Sigmoid colon (tissue), 7 donors: ENCODE measurements around the gene ABCA8. TPM values are rescaled to one million over a fixed set of nuclear protein-coding genes. Genes with fewer than 3 reads are reported as not detected.
"Not testable (repeated sequence)": the region's sequence is repeated elsewhere in the genome, so short reads cannot be mapped to it uniquely, and the experiment has no call there.

Experiments used
- DNase-seq: peaks from one replicate; pipeline ENCODE4 v3.0.0-alpha.2; 2019
- H3K27ac ChIP-seq, 4 donors: fragments of 200-600 bp; sonication (generic); one replicate each; pipeline ENCODE4 v1.5.1; 2016 to 2019; ENCODE audit warnings: mild to moderate bottlenecking in 1 of 4
- H3K27me3 ChIP-seq, 3 donors: fragments of 200-600 bp; sonication (generic); one replicate each; pipeline ENCODE4 v1.5.1; 2019; ENCODE audit warnings: mild to moderate bottlenecking in 1 of 3
- H3K36me3 ChIP-seq, 4 donors: fragments of 200-600 bp; sonication (generic); one replicate each; pipeline ENCODE4 v1.5.1; 2016 to 2019
- H3K4me1 ChIP-seq, 4 donors: fragments of 200-600 bp; sonication (generic); one replicate each; pipeline ENCODE4 v1.5.1; 2017 to 2019
- H3K4me3 ChIP-seq, 4 donors: fragments of 200-600 bp; sonication (generic); one replicate each; pipeline ENCODE4 v1.5.1; 2017 to 2019; ENCODE audit warnings: mild to moderate bottlenecking in 2 of 4, moderate library complexity in 1 of 4
- H3K9me3 ChIP-seq, 4 donors: fragments of 200-600 bp in 3 of 4; sonication (generic) in 3 of 4; one replicate each; pipeline versions ENCODE4 v1.5.1 to v1.6.1; 2013 to 2019
- EP300 ChIP-seq, 4 donors: sonication (generic); formaldehyde crosslinking; IDR thresholded peaks; one replicate each; pipeline ENCODE4 v1.6.1; 2017; ENCODE audit warnings: antibody characterized with exemption in 4 of 4
- POLR2A ChIP-seq, 2 donors: fragments of 450-650 bp; IDR thresholded peaks; one replicate each; pipeline ENCODE4 v1.6.1; 2016; ENCODE audit warnings: antibody characterized with exemption in 2 of 2, mild to moderate bottlenecking in 2 of 2, moderate library complexity in 2 of 2
- POLR2AphosphoS5 ChIP-seq, 4 donors: sonication (generic); formaldehyde crosslinking; IDR thresholded peaks; one replicate each; pipeline ENCODE4 v1.6.1; 2017; ENCODE audit warnings: antibody characterized with exemption in 4 of 4
- whole genome bisulfite sequencing, 2 donors: extraction: QIAGEN DNeasy Blood & Tissue Kit; methylation state at CpG; one replicate each; pipeline ENCODE4 v1.1.7; 2013; 5-methylcytosine and 5-hydroxymethylcytosine counted together
- intact Hi-C: fragments of 100-400 bp; cut with DNase I; formaldehyde crosslinking; loops from one replicate; pipeline ENCODE4 v1.15.1; 2023
- polyA plus RNA-seq, 3 donors: library from polyadenylated mRNA; stranded (reverse); fragments of 200-250 nt; gene quantifications; one replicate each; pipeline ENCODE4 v1.2.3, GENCODE V29; 2013
- total RNA-seq, 4 donors: library from RNA; depleted of rRNA; stranded (reverse); fragments of >200 nt; gene quantifications; one replicate each; pipeline ENCODE4 v1.1.0, GENCODE V29; 2016
- TF ChIP-seq, protein P1 (sequence below), 4 experiments: fragments of 450-650 bp in 3 of 4; fragments of 200-600 bp in 1 of 4; IDR thresholded peaks; one replicate each; pipeline ENCODE4 v1.5.1; 2016 to 2019; ENCODE audit warnings: antibody characterized with exemption in 4 of 4, mild to moderate bottlenecking in 3 of 4, moderate library complexity in 2 of 4
- donor health status: healthy with polysubstance abuse.
- donor health status: Bipolar disorder and iron deficiency.
- donor health status: healthy.

The ABCA8 gene, protein sequence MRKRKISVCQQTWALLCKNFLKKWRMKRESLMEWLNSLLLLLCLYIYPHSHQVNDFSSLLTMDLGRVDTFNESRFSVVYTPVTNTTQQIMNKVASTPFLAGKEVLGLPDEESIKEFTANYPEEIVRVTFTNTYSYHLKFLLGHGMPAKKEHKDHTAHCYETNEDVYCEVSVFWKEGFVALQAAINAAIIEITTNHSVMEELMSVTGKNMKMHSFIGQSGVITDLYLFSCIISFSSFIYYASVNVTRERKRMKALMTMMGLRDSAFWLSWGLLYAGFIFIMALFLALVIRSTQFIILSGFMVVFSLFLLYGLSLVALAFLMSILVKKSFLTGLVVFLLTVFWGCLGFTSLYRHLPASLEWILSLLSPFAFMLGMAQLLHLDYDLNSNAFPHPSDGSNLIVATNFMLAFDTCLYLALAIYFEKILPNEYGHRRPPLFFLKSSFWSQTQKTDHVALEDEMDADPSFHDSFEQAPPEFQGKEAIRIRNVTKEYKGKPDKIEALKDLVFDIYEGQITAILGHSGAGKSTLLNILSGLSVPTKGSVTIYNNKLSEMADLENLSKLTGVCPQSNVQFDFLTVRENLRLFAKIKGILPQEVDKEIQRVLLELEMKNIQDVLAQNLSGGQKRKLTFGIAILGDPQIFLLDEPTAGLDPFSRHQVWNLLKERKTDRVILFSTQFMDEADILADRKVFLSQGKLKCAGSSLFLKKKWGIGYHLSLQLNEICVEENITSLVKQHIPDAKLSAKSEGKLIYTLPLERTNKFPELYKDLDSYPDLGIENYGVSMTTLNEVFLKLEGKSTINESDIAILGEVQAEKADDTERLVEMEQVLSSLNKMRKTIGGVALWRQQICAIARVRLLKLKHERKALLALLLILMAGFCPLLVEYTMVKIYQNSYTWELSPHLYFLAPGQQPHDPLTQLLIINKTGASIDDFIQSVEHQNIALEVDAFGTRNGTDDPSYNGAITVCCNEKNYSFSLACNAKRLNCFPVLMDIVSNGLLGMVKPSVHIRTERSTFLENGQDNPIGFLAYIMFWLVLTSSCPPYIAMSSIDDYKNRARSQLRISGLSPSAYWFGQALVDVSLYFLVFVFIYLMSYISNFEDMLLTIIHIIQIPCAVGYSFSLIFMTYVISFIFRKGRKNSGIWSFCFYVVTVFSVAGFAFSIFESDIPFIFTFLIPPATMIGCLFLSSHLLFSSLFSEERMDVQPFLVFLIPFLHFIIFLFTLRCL (N-terminal part only)
- total RNA-seq, result 10 to 100 TPM; 20.0 to 71.5 (median 51.8) TPM
- 1 to 10 TPM; 2.8 to 7.0 (median 3.0) TPM for polyA plus RNA-seq

- 55 to 70% methylated on average over 4 of the region's 4 CpGs for WGBS, 2 donors
Measured at GRCh38 chr17:68955181-68955841, at the start of gene ABCA8. TSS of gene ABCA8 (minus strand) at chr17:68955392. CDS start at chr17:68942034, 13,358 bp downstream.

DNA sequence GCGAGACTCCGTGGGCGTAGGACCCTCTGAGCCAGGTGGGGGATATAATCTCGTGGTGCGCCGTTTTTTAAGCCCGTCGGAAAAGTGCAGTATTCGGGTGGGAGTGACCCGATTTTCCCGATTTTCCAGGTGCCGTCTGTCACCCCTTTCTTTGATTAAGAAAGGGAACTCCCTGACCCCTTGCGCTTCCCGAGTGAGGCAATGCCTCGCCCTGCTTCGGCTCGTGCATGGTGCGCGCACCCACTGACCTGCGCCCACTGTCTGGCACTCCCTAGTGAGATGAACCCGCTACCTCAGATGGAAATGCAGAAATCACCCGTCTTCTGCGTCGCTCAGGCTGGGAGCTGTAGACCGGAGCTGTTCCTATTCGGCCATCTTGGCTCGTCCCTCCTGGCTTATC lies 49.6 kb upstream of the ABCA8 start:
- H3K4me1 ChIP-seq, H3K27me3 ChIP-seq, H3K27ac ChIP-seq, H3K9me3 ChIP-seq, intact Hi-C loops, DNase-seq, H3K4me3 ChIP-seq, H3K36me3 ChIP-seq: not testable (repeated sequence)
- 93 to 94% methylated on average over 24 of the region's 27 CpGs for WGBS, 2 donors

More at GRCh38 chr17:68955181-68955841, at the start of gene ABCA8:
- no peak for DNase-seq
- TF ChIP-seq EP300 (IDR thresholded peaks at IDR 0.05) (no peak), POLR2A (IDR thresholded peaks at IDR 0.05) (no peak), POLR2AphosphoS5 (IDR thresholded peaks at IDR 0.05) (no peak)
- TF ChIP-seq, protein P1, sequence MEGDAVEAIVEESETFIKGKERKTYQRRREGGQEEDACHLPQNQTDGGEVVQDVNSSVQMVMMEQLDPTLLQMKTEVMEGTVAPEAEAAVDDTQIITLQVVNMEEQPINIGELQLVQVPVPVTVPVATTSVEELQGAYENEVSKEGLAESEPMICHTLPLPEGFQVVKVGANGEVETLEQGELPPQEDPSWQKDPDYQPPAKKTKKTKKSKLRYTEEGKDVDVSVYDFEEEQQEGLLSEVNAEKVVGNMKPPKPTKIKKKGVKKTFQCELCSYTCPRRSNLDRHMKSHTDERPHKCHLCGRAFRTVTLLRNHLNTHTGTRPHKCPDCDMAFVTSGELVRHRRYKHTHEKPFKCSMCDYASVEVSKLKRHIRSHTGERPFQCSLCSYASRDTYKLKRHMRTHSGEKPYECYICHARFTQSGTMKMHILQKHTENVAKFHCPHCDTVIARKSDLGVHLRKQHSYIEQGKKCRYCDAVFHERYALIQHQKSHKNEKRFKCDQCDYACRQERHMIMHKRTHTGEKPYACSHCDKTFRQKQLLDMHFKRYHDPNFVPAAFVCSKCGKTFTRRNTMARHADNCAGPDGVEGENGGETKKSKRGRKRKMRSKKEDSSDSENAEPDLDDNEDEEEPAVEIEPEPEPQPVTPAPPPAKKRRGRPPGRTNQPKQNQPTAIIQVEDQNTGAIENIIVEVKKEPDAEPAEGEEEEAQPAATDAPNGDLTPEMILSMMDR (IDR thresholded peaks at IDR 0.05), result no peak
- peak within 1 kb of the TSS; percentile 5 to 36 (median 20) for H3K4me3 ChIP-seq
- H3K9me3 ChIP-seq, result no peaks in the 10 kb centered on the region
- H3K27ac ChIP-seq, result peak within 1 kb of the TSS; percentile 2 to 55 (median 12)
- no peaks in the 10 kb centered on the region for H3K36me3 ChIP-seq
- intact Hi-C loops, result no loop called here
- H3K4me1 ChIP-seq, result no peaks in the 10 kb centered on the region
- no peaks in the 10 kb centered on the region for H3K27me3 ChIP-seq

GRCh38 chr17:68999743-69000142 lies 44.6 kb upstream of the ABCA8 start:
- H3K36me3 ChIP-seq, intact Hi-C loops, DNase-seq, H3K4me3 ChIP-seq, H3K4me1 ChIP-seq, H3K9me3 ChIP-seq, H3K27ac ChIP-seq, H3K27me3 ChIP-seq: not testable (repeated sequence)
- WGBS, 2 donors, result 84 to 86% methylated on average over 3 of the region's 3 CpGs

- 75 to 80% methylated on average over 4 of the region's 4 CpGs for WGBS, 2 donors
- no peak overlapping the region for H3K27ac ChIP-seq
- H3K9me3 ChIP-seq, result no peaks in the 10 kb centered on the region
- DNase-seq, result no peak
- TF ChIP-seq EP300 (IDR thresholded peaks at IDR 0.05), result no peak
- TF ChIP-seq POLR2A (IDR thresholded peaks at IDR 0.05), result no peak
- no peak for TF ChIP-seq POLR2AphosphoS5 (IDR thresholded peaks at IDR 0.05)
- TF ChIP-seq, protein P1 (IDR thresholded peaks at IDR 0.05), result no peak
- no peaks in the 10 kb centered on the region for H3K36me3 ChIP-seq
- no peak overlapping the region for H3K4me3 ChIP-seq
- no peaks in the 10 kb centered on the region for H3K27me3 ChIP-seq
- no peaks in the 10 kb centered on the region for H3K4me1 ChIP-seq
- intact Hi-C loops, result no loop called here
Measured at GRCh38 chr17:68993112-68993511, 37.9 kb upstream of the ABCA8 start.

GRCh38 chr17:68987966-68988365 lies 32.8 kb upstream of the ABCA8 start:
- no peaks in the 10 kb centered on the region for H3K36me3 ChIP-seq
- H3K4me3 ChIP-seq, result no peak overlapping the region
- TF ChIP-seq EP300 (IDR thresholded peaks at IDR 0.05) (no peak), POLR2AphosphoS5 (IDR thresholded peaks at IDR 0.05) (no peak), POLR2A (IDR thresholded peaks at IDR 0.05) (no peak)
- TF ChIP-seq, protein P1 (IDR thresholded peaks at IDR 0.05), result no peak
- H3K9me3 ChIP-seq, result no peaks in the 10 kb centered on the region
- 79 to 90% methylated on average over 4 of the region's 4 CpGs for WGBS, 2 donors
- no peak for DNase-seq
- H3K27me3 ChIP-seq, result no peaks in the 10 kb centered on the region
- intact Hi-C loops, result no loop called here
- H3K4me1 ChIP-seq, result no peaks in the 10 kb centered on the region
- H3K27ac ChIP-seq, result no peak overlapping the region
